H1 (cell line): ENCODE results near the gene TRPM6. TPM values are rescaled to one million over a fixed set of nuclear protein-coding genes. Genes with fewer than 3 reads are reported as not detected.

Source experiments
- CTCF ChIA-PET: fragments of 300-600 bp; sonication (Branson Sonifier 250); formaldehyde crosslinking; loops from one replicate; lab custom pipeline; 2021; ENCODE audit not compliant: partially characterized antibody; lab: Charles Lee
- POLR2A ChIA-PET: fragments of 300-600 bp; sonication (Branson Sonifier 250); formaldehyde crosslinking; loops from one replicate; lab custom pipeline; 2021; ENCODE audit warnings: inconsistent platforms; ENCODE audit not compliant: partially characterized antibody; lab: Charles Lee
- DNase-seq, 2 experiments: peaks; one replicate each; pipeline versions ENCODE4 v3.0.0 to v3.0.0-alpha.2; 2010 to 2022; ENCODE audit warnings: low spot score in 2 of 2, low read depth in 1 of 2, mixed read lengths in 1 of 2
- FAIRE-seq: peaks from 2 replicates; lab custom pipeline; 2011; peaks lifted over from hg19 to GRCh38; lab: Jason Lieb, UNC
- H2AFZ ChIP-seq: 2 replicates; pipeline ENCODE4 v1.8.1; 2012; ENCODE audit warnings: low read length, inconsistent platforms
- H2AK5ac ChIP-seq: 2 replicates; pipeline ENCODE4 v1.6.1; 2013; ENCODE audit warnings: low read depth, low read length
- H2BK120ac ChIP-seq: replicated peaks from 2 replicates; pipeline ENCODE3; 2013; ENCODE audit warnings: low read depth, low read length, inconsistent platforms
- H2BK12ac ChIP-seq: 2 replicates; pipeline ENCODE4 v1.6.1; 2013; ENCODE audit warnings: low read depth, low read length
- H2BK15ac ChIP-seq: 2 replicates; pipeline ENCODE4 v1.6.1; 2013; ENCODE audit warnings: low read length
- H2BK20ac ChIP-seq: 2 replicates; pipeline ENCODE4 v1.6.1; 2013; ENCODE audit warnings: low read length
- H2BK5ac ChIP-seq: 2 replicates; pipeline ENCODE4 v1.6.1; 2013; ENCODE audit warnings: low read depth, low read length
- H3K14ac ChIP-seq: 2 replicates; pipeline ENCODE4 v1.6.1; 2013; ENCODE audit warnings: inconsistent platforms; ENCODE audit not compliant: insufficient read length
- H3K18ac ChIP-seq: 2 replicates; pipeline ENCODE4 v1.6.1; 2013; ENCODE audit warnings: low read length; ENCODE audit errors: extremely low read depth
- H3K23ac ChIP-seq: 2 replicates; pipeline ENCODE4 v1.6.1; 2013; ENCODE audit warnings: inconsistent platforms; ENCODE audit not compliant: insufficient read length
- H3K23me2 ChIP-seq: 2 replicates; pipeline ENCODE4 v1.6.1; 2013; ENCODE audit warnings: low read depth, low read length
- H3K27ac ChIP-seq: 2 replicates; pipeline ENCODE4 v1.6.1; 2011; ENCODE audit warnings: low read depth, low read length, inconsistent platforms
- H3K27me3 ChIP-seq, 4 experiments: replicated peaks in 1 of 4; 1 replicate in 1 of 4; 2 replicates in 3 of 4; pipeline versions ENCODE4 v1.6.1 to v1.8.1; 2011 to 2013; ENCODE audit warnings: low read length in 3 of 4, mild to moderate bottlenecking in 3 of 4, inconsistent platforms in 2 of 4, mixed read lengths in 2 of 4, moderate library complexity in 1 of 4; ENCODE audit not compliant: control insufficient read depth in 3 of 4, insufficient read depth in 3 of 4; ENCODE audit errors: extremely low read depth in 1 of 4
- H3K36me3 ChIP-seq, 4 experiments: 2 replicates each; pipeline versions ENCODE4 v1.6.1 to v1.8.1; 2011 to 2013; ENCODE audit warnings: mild to moderate bottlenecking in 4 of 4, low read length in 3 of 4, moderate library complexity in 2 of 4, control low read depth in 1 of 4, inconsistent platforms in 1 of 4; ENCODE audit not compliant: insufficient read depth in 4 of 4, control insufficient read depth in 2 of 4
- H3K4ac ChIP-seq: replicated peaks from 2 replicates; pipeline ENCODE3; 2013; ENCODE audit warnings: low read length, low read depth, mixed read lengths, inconsistent platforms; ENCODE audit not compliant: insufficient read length
- H3K4me1 ChIP-seq, 4 experiments: replicated peaks in 1 of 4; 1 replicate in 1 of 4; 2 replicates in 3 of 4; pipeline versions ENCODE4 v1.6.1 to v1.8.1; 2011 to 2013; ENCODE audit warnings: low read length in 3 of 4, inconsistent platforms in 2 of 4, mixed read lengths in 1 of 4; ENCODE audit not compliant: insufficient read depth in 4 of 4, control insufficient read depth in 3 of 4
- H3K4me2 ChIP-seq, 2 experiments: 2 replicates each; pipeline versions ENCODE4 v1.6.1 to v1.8.1; 2011 to 2013; ENCODE audit warnings: low read depth in 2 of 2, low read length in 2 of 2, control low read depth in 1 of 2, inconsistent platforms in 1 of 2, mild to moderate bottlenecking in 1 of 2; ENCODE audit not compliant: insufficient read depth in 1 of 2
- H3K4me3 ChIP-seq, 4 experiments: fragments of 200-600, 300-600 bp in 1 of 4; sonication (generic), shearing (Covaris generic), sonication (Bioruptor Twin) in 1 of 4; 2 replicates each; pipeline versions ENCODE4 v1.5.1 to v1.8.1; 2011 to 2016; ENCODE audit warnings: low read length in 4 of 4, low read depth in 3 of 4, control low read depth in 2 of 4, inconsistent platforms in 2 of 4, mild to moderate bottlenecking in 2 of 4, mixed read lengths in 1 of 4, moderate library complexity in 1 of 4; ENCODE audit not compliant: insufficient read depth in 2 of 4; ENCODE audit errors: extremely low read depth in 1 of 4
- H3K56ac ChIP-seq: replicated peaks from 2 replicates; pipeline ENCODE3; 2013; ENCODE audit warnings: low read depth, mild to moderate bottlenecking, mixed read lengths, low read length, inconsistent platforms; ENCODE audit not compliant: insufficient read length
- H3K79me1 ChIP-seq: 2 replicates; pipeline ENCODE4 v1.6.1; 2013; ENCODE audit warnings: low read depth, low read length, control low read depth
- H3K79me2 ChIP-seq, 2 experiments: 2 replicates each; pipeline versions ENCODE4 v1.6.1 to v1.8.1; 2012 to 2013; ENCODE audit warnings: low read length in 2 of 2, mild to moderate bottlenecking in 2 of 2, inconsistent platforms in 1 of 2; ENCODE audit not compliant: insufficient read depth in 2 of 2, control insufficient read depth in 1 of 2
- H3K9ac ChIP-seq, 4 experiments: replicated peaks in 1 of 4; 1 replicate in 1 of 4; 2 replicates in 3 of 4; pipeline versions ENCODE4 v1.6.1 to v1.8.1; 2011 to 2013; ENCODE audit warnings: low read depth in 3 of 4, low read length in 3 of 4, control low read depth in 2 of 4, mild to moderate bottlenecking in 2 of 4, moderate library complexity in 2 of 4, inconsistent platforms in 1 of 4; ENCODE audit errors: extremely low read depth in 1 of 4
- H3K9me3 ChIP-seq, 2 experiments: 2 replicates each; pipeline versions ENCODE4 v1.6.1 to v1.8.1; 2012 to 2013; ENCODE audit warnings: mild to moderate bottlenecking in 2 of 2, moderate library complexity in 2 of 2, control low read depth in 1 of 2, inconsistent platforms in 1 of 2, low read depth in 1 of 2, low read length in 1 of 2, mixed read lengths in 1 of 2; ENCODE audit not compliant: insufficient read depth in 2 of 2
- H4K20me1 ChIP-seq, 2 experiments: replicated peaks in 1 of 2; 2 replicates each; pipeline versions ENCODE3 to v1.8.1; 2011 to 2013; ENCODE audit warnings: inconsistent platforms in 2 of 2, low read length in 2 of 2, mild to moderate bottlenecking in 1 of 2; ENCODE audit not compliant: insufficient read depth in 2 of 2, control insufficient read depth in 1 of 2
- H4K5ac ChIP-seq: 2 replicates; pipeline ENCODE4 v1.6.1; 2013; ENCODE audit warnings: low read length, low read depth, mixed read lengths, inconsistent platforms; ENCODE audit not compliant: insufficient read length
- H4K8ac ChIP-seq: 2 replicates; pipeline ENCODE4 v1.8.0; 2013; ENCODE audit warnings: mild to moderate bottlenecking, moderate library complexity, low read length, inconsistent platforms; ENCODE audit not compliant: insufficient read depth; ENCODE audit errors: extremely low read depth
- H4K91ac ChIP-seq: replicated peaks from 2 replicates; pipeline ENCODE3; 2013; ENCODE audit warnings: low read length, mixed read lengths, inconsistent platforms; ENCODE audit not compliant: insufficient read length
- EGR1 ChIP-seq: IDR thresholded peaks from 2 replicates; pipeline ENCODE4 v1.6.1; 2011; ENCODE audit warnings: low read depth, low read length, borderline replicate concordance
- whole genome bisulfite sequencing, 2 experiments: shearing (Covaris generic) in 1 of 2; methylation state at CpG; one replicate each; pipeline versions ENCODE4 v1.1.6 to v1.1.7; 2013 to 2015; ENCODE audit warnings: low lambda C conversion rate in 2 of 2, mixed read lengths in 2 of 2, inconsistent platforms in 1 of 2, low coverage in 1 of 2, missing lambda C conversion rate in 1 of 2; ENCODE audit not compliant: insufficient replicate concordance in 2 of 2, insufficient coverage in 1 of 2, insufficient read length in 1 of 2; ENCODE audit errors: extremely low coverage in 1 of 2, missing lambda C conversion rate in 1 of 2; 5-methylcytosine and 5-hydroxymethylcytosine counted together
- polyA plus RNA-seq, 7 experiments: library from polyadenylated mRNA; depleted of rRNA in 3 of 7; stranded (reverse) in 5 of 7; unstranded in 2 of 7; fragments of >200 nt in 5 of 7; fragments of 200-250 nt in 2 of 7; gene quantifications; 1 replicate in 5 of 7; 2 replicates in 1 of 7; 4 replicates in 1 of 7; pipeline versions ENCODE4 v1.2.1 to v1.2.3, GENCODE V29; 2011 to 2013; ENCODE audit warnings: missing spikeins in 2 of 7, mixed read lengths in 2 of 7
- total RNA-seq: library from RNA; stranded (reverse); fragmentation: NEBNext Ultra II Directional; extraction: Animal tissue kit (Norgen Biotek cat#: 25700); gene quantifications from 2 replicates; pipeline ENCODE4 v1.2.1, GENCODE V29; 2021
- TF ChIP-seq, protein P1 (sequence below): IDR thresholded peaks from 2 replicates; pipeline ENCODE4 v1.6.1; 2012; ENCODE audit warnings: inconsistent platforms

Gene TRPM6
- total and polyA plus RNA-seq, 2 of the 8 experiments (the other 6 are each of a cell fraction or from before 2014, with no cell fraction given), result 0.45 to 1.5 TPM

DNA sequence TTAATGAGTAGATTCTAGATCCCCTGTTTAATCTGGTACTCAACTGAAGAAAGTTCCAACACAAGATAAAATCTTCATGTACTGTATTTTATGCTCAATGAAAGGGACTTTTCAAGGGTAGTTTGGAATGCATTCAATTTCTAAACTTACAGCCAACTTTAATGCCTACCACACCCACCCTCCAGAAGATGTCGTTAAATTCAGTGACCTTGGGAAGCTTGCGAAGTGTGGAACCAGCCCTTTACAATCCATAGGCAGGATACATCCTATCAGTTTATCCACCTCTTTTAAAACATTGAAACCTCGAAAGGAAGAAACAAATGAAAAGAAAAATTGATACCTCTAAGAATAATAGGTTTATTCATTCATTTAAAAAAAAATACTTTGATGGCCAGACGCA is 20.2 kb downstream of the TRPM6 start:
- H3K23ac ChIP-seq, result no peak overlapping the region

More for the DNA sequence above, 20.2 kb downstream of the TRPM6 start:
- Histone ChIP-seq H2BK15ac (no peak overlapping the region), H3K9me3 (no peaks in the 10 kb centered on the region), H3K79me2 (no peaks in the 10 kb centered on the region), H3K79me1 (no peaks in the 10 kb centered on the region), H2BK120ac (no peak overlapping the region), H3K23me2 (no peaks in the 10 kb centered on the region; the same call in 1 of the 2 replicates), H2AK5ac (no peak overlapping the region), H3K4ac (no peak overlapping the region), H2BK20ac (no peak overlapping the region), H3K14ac (no peak overlapping the region), H3K18ac (no peak overlapping the region), H4K20me1 (no peaks in the 10 kb centered on the region), H3K4me1 (no peaks in the 10 kb centered on the region), H2BK5ac (no peak overlapping the region), H3K27me3 (no peaks in the 10 kb centered on the region), H3K9ac (no peak overlapping the region), H4K91ac (no peak overlapping the region), H3K56ac (no peak overlapping the region), H2BK12ac (no peak overlapping the region), H3K36me3 (no peaks in the 10 kb centered on the region), H3K27ac (no peak overlapping the region), H4K8ac (no peak overlapping the region), H2AFZ (no peak overlapping the region), H3K4me2 (no peak overlapping the region), H4K5ac (no peak overlapping the region), H3K4me3 (no peak overlapping the region)
- ChIA-PET CTCF (no interaction called here), POLR2A (no interaction called here)
- WGBS, 2 experiments, result 92% methylated on average over 4 of the region's 4 CpGs; no CpG with 5 or more reads in 1 of the 2 experiments
- no peak for TF ChIP-seq EGR1
- TF ChIP-seq, protein P1, sequence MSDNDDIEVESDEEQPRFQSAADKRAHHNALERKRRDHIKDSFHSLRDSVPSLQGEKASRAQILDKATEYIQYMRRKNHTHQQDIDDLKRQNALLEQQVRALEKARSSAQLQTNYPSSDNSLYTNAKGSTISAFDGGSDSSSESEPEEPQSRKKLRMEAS, result no peak
- FAIRE-seq (no peak), DNase-seq (no peak)
